K562 (cell line): ENCODE data around the gene MANF. TPM values are rescaled to one million over a fixed set of nuclear protein-coding genes. Genes with fewer than 3 reads are reported as not detected.

ENCODE experiments used
- ATAC-seq: fragments of 200-7000 bp; cut with Tn5 transposase; 3 replicates; pipeline ENCODE4 v1.9.1; 2020; ENCODE audit warnings: moderate library complexity
- BruUV-seq: library from RNA; stranded (reverse); fragments of 400-500 nt; replicated peaks from 2 replicates; lab custom pipeline; 2021; lab: Mats Ljungman, UMichigan
- CTCF ChIA-PET: fragments of 300-600 bp; formaldehyde crosslinking; extraction: SDS; loops from one replicate; lab custom pipeline; 2021; ENCODE audit warnings: low intra/inter-chr PET ratio; lab: Yijun Ruan, JAX
- POLR2A ChIA-PET: fragments of 300-600, 350-650 bp; sonication (Branson Sonifier 250); formaldehyde crosslinking; extraction: SDS; loops from one replicate; lab custom pipeline; 2021; ENCODE audit warnings: antibody characterized with exemption, inconsistent platforms; lab: Yijun Ruan, JAX
- DNase-seq, 4 experiments: peaks; one replicate each; pipeline versions ENCODE4 v3.0.0 to v3.0.0-alpha.2; 2011 to 2018; ENCODE audit warnings: low spot score in 3 of 4, mixed read lengths in 3 of 4; ENCODE audit errors: extremely low read depth in 1 of 4
- FAIRE-seq: peaks from 2 replicates; lab custom pipeline; 2011; peaks lifted over from hg19 to GRCh38; lab: Jason Lieb, UNC
- H2AFZ ChIP-seq: 2 replicates; pipeline ENCODE4 v1.6.0; 2011; ENCODE audit warnings: low read depth, low read length, control low read depth, inconsistent platforms
- H3K27ac ChIP-seq: fragments of 200-600 bp; 3 replicates; pipeline ENCODE4 v1.8.0; 2011; ENCODE audit warnings: low read depth, mild to moderate bottlenecking, control low read depth, inconsistent platforms, low read length, moderate library complexity, mixed read lengths; ENCODE audit errors: extremely low read depth
- H3K27me3 ChIP-seq, 2 experiments: fragments of 300-600 bp in 1 of 2; 2 replicates in 1 of 2; 3 replicates in 1 of 2; pipeline versions ENCODE4 v1.6.0 to v1.8.0; 2011; ENCODE audit warnings: inconsistent platforms in 2 of 2, low read length in 2 of 2, mild to moderate bottlenecking in 1 of 2, mixed read lengths in 1 of 2, moderate library complexity in 1 of 2; ENCODE audit not compliant: control insufficient read depth in 2 of 2, insufficient read depth in 2 of 2
- H3K36me3 ChIP-seq: fragments of 300-600 bp; 3 replicates; pipeline ENCODE4 v1.8.0; 2011; ENCODE audit warnings: mild to moderate bottlenecking, low read length, inconsistent platforms; ENCODE audit not compliant: control insufficient read depth, insufficient read depth
- H3K4me1 ChIP-seq, 2 experiments: fragments of 200-600 bp in 1 of 2; replicated peaks in 1 of 2; 2 replicates in 1 of 2; 3 replicates in 1 of 2; pipeline versions ENCODE4 v1.5.1 to v1.8.0; 2011; ENCODE audit warnings: inconsistent platforms in 2 of 2, low read length in 2 of 2, mild to moderate bottlenecking in 1 of 2, mixed read lengths in 1 of 2, moderate library complexity in 1 of 2; ENCODE audit not compliant: control insufficient read depth in 2 of 2, insufficient read depth in 2 of 2
- H3K4me2 ChIP-seq: 2 replicates; pipeline ENCODE4 v1.6.1; 2011; ENCODE audit warnings: low read length, control low read depth, inconsistent platforms, mixed read lengths; ENCODE audit not compliant: insufficient read depth
- H3K4me3 ChIP-seq: fragments of 200-600 bp; sonication (generic), shearing (Covaris generic); 2 replicates; pipeline ENCODE4 v1.5.1; 2016; ENCODE audit warnings: control low read depth, inconsistent platforms
- H3K79me2 ChIP-seq: fragments of 200-600 bp; 3 replicates; pipeline ENCODE4 v1.8.0; 2011; ENCODE audit warnings: low read length, inconsistent platforms; ENCODE audit not compliant: control insufficient read depth, insufficient read depth
- H3K9ac ChIP-seq, 2 experiments: 2 replicates each; pipeline versions ENCODE4 v1.6.0 to v1.6.1; 2011; ENCODE audit warnings: low read depth in 2 of 2, low read length in 2 of 2, control low read depth in 1 of 2, inconsistent platforms in 1 of 2, mild to moderate bottlenecking in 1 of 2, mixed read lengths in 1 of 2; ENCODE audit not compliant: insufficient read depth in 1 of 2
- H3K9me1 ChIP-seq: one replicate; pipeline ENCODE4 v1.6.0; 2011; ENCODE audit warnings: inconsistent platforms, mild to moderate bottlenecking, low read length, moderate library complexity; ENCODE audit not compliant: control insufficient read depth, insufficient read depth
- H3K9me3 ChIP-seq: replicated peaks from 2 replicates; pipeline ENCODE4 v1.5.1; 2011; ENCODE audit warnings: low read depth, low read length, inconsistent platforms; ENCODE audit not compliant: control insufficient read depth, insufficient read depth
- H4K20me1 ChIP-seq: replicated peaks from 2 replicates; pipeline ENCODE4 v1.6.1; 2011; ENCODE audit warnings: low read length, inconsistent platforms, mixed read lengths; ENCODE audit not compliant: control insufficient read depth, insufficient read depth
- ASH1L ChIP-seq: fragments of 450-650 bp; IDR thresholded peaks from 2 replicates; pipeline ENCODE4 v1.6.1; 2018; ENCODE audit warnings: borderline replicate concordance, mild to moderate bottlenecking, low read depth; ENCODE audit not compliant: partially characterized antibody
- BRD4 ChIP-seq: fragments of 200-600 bp; sonication (generic); IDR thresholded peaks from 2 replicates; pipeline ENCODE4 v1.6.1; 2017; ENCODE audit warnings: inconsistent platforms
- RFX1 ChIP-seq: fragments of 450-650 bp; IDR thresholded peaks from 2 replicates; pipeline ENCODE4 v1.6.1; 2016; ENCODE audit warnings: mild to moderate bottlenecking, moderate library complexity
- ZBTB43 ChIP-seq: sonication (generic); formaldehyde crosslinking; IDR thresholded peaks from 2 replicates; pipeline ENCODE4 v1.8.0; 2023; ENCODE audit warnings: mild to moderate bottlenecking, missing genetic modification reagents
- WGBS: fragments of 100-300 bp; shearing (Covaris generic); methylation state at CpG from one replicate; pipeline ENCODE4 v1.1.6; 2016; ENCODE audit warnings: low coverage, mixed read lengths; ENCODE audit not compliant: insufficient coverage; ENCODE audit errors: missing lambda C conversion rate; 5-methylcytosine and 5-hydroxymethylcytosine counted together
- in situ Hi-C: fragments of 300-500 bp; cut with MboI; formaldehyde crosslinking; loops from 4 replicates; pipeline ENCODE4 v1.15.0; 2018; ENCODE audit warnings: inconsistent platforms, mixed read lengths
- intact Hi-C: fragments of 100-400 bp; cut with micrococcal nuclease; formaldehyde crosslinking; loops from 2 replicates; pipeline ENCODE4 v1.14.2; 2022
- polyA plus RNA-seq, 8 experiments: library from polyadenylated mRNA; depleted of rRNA in 4 of 8; stranded (reverse) in 5 of 8; unstranded in 3 of 8; fragments of >200 nt; fragmentation: Nextera tagmentation in 2 of 8; fragmentation: Illumina TruSeq in 1 of 8; extraction: Ambion mirVana in 2 of 8; extraction: Trizol in 1 of 8; gene quantifications; 2 replicates each; pipeline versions ENCODE4 v1.2.1 to v1.2.3, GENCODE V29; 2011 to 2014; ENCODE audit warnings: inconsistent platforms in 1 of 8, missing spikeins in 1 of 8
- total RNA-seq, 7 experiments: library from RNA; depleted of rRNA in 6 of 7; stranded (reverse); fragments of >200 nt in 6 of 7; fragmentation: Illumina TruSeq in 2 of 7; extraction: Trizol in 2 of 7; gene quantifications; 2 replicates each; pipeline versions ENCODE4 v1.2.1 to v1.2.3, GENCODE V29; 2011 to 2021; ENCODE audit warnings: low replicate concordance in 1 of 7

MANF gene
- total and polyA plus RNA-seq, 9 of the 15 experiments (the other 6 are each of a cell fraction or from before 2014, with no cell fraction given) = 6.5 to 52.7 (median 42.3) TPM

- Histone ChIP-seq H3K27ac (no peak overlapping the region), H3K4me1 (no peaks in the 10 kb centered on the region; a peak in 1 of 5 replicates), H4K20me1 (no peaks in the 10 kb centered on the region), H2AFZ (no peak overlapping the region), H3K36me3 (no peaks in the 10 kb centered on the region), H3K9ac (no peak overlapping the region), H3K4me3 (no peak overlapping the region)
- intact Hi-C loops (no loop called here), in situ Hi-C loops (no loop called here)
- DNase-seq = no peak
- BruUV-seq = no TSS peak
- ChIA-PET POLR2A (no interaction called here), CTCF (no interaction called here)
- TF ChIP-seq BRD4 (no peak), RFX1 (peak; percentile 18; the same call in 1 of the 2 replicates)
- TF ChIP-seq, all 486 proteins: peak for 1
- H3K79me2 ChIP-seq = no peaks in the 10 kb centered on the region
- no peak overlapping the region for H3K4me2 ChIP-seq
- no peaks in the 10 kb centered on the region for H3K9me1 ChIP-seq
- no peak for ATAC-seq
- WGBS = 0% methylated on average over 6 of the region's 9 CpGs
- peaks cover 0 to 8% of the 10 kb centered on the region in 2 experiments; a peak in 2 of 5 replicates for H3K27me3 ChIP-seq
- H3K9me3 ChIP-seq = no peaks in the 10 kb centered on the region
- FAIRE-seq = no peak
These were observed 30.1 kb upstream of the MANF start for GRCh38 chr3:51354731-51355615.

- no peaks in the 10 kb centered on the region; a peak in 1 of 5 replicates for H3K4me1 ChIP-seq
- CTCF ChIA-PET = no interaction called here
- in situ Hi-C loops = no loop called here
- intact Hi-C loops = no loop called here
- H3K9me3 ChIP-seq = no peaks in the 10 kb centered on the region
- no peaks in the 10 kb centered on the region for H4K20me1 ChIP-seq
- H3K4me2 ChIP-seq = no peak overlapping the region
- ATAC-seq (no peak), DNase-seq (no peak), FAIRE-seq (no peak)
- H3K36me3 ChIP-seq = no peaks in the 10 kb centered on the region
- TF ChIP-seq ASH1L (no peak), ZBTB43 (CRISPR knock-in tag) (no peak)
- no peaks in the 10 kb centered on the region for H3K9me1 ChIP-seq
- no peaks in the 10 kb centered on the region for H3K79me2 ChIP-seq
- 2% methylated on average over 8 of the region's 8 CpGs for WGBS
- H3K27me3 ChIP-seq = peaks cover 0 to 12% of the 10 kb centered on the region in 2 experiments; a peak in 2 of 5 replicates
- POLR2A ChIA-PET = no interaction called here
- no peak overlapping the region for H3K27ac ChIP-seq
- no TSS peak for BruUV-seq
- no peak overlapping the region for H3K4me3 ChIP-seq
- H3K9ac ChIP-seq = no peak overlapping the region
- H2AFZ ChIP-seq = no peak overlapping the region
These were observed 29.1 kb upstream of the MANF start for GRCh38 chr3:51355891-51356578.
